CD4-positive, alpha-beta T cell treated with Interleukin-2 at 100 ng/mL for 4 hours (primary cell): ENCODE data around the gene IGSF10.

ENCODE experiments used
- DNase-seq: peaks from one replicate; pipeline ENCODE4 v3.0.0-alpha.2; 2020; ENCODE audit warnings: low spot score

Gene IGSF10

GRCh38 chr3:151462991-151463390 lies 2.1 kb upstream of the IGSF10 start:
- DNase-seq: no peak

GRCh38 chr3:151462278-151462780 lies 1.5 kb upstream of the IGSF10 start:
- no peak for DNase-seq

- DNase-seq: no peak
These were observed 633 bp downstream of the IGSF10 start for GRCh38 chr3:151460228-151460627.

- DNase-seq: no peak
These were observed 1.5 kb downstream of the IGSF10 start for GRCh38 chr3:151459358-151459757.

- no peak for DNase-seq
These were observed 4.8 kb downstream of the IGSF10 start for GRCh38 chr3:151456065-151456464.

- DNase-seq: no peak
These were observed 8.0 kb downstream of the IGSF10 start for GRCh38 chr3:151452841-151453240.

GRCh38 chr3:151452368-151452767 lies 8.5 kb downstream of the IGSF10 start:
- no peak for DNase-seq

- DNase-seq: no peak
These were observed 14.9 kb downstream of the IGSF10 start for GRCh38 chr3:151446002-151446340.

- no peak for DNase-seq
These were observed 15.4 kb downstream of the IGSF10 start for GRCh38 chr3:151445273-151446001.

GRCh38 chr3:151443583-151443982 lies 17.3 kb downstream of the IGSF10 start:
- no peak for DNase-seq

GRCh38 chr3:151440940-151441339 lies 19.9 kb downstream of the IGSF10 start:
- no peak for DNase-seq

GRCh38 chr3:151439652-151440125 lies 21.2 kb downstream of the IGSF10 start:
- DNase-seq: peak; percentile 41

GRCh38 chr3:151437906-151438305 lies 23.0 kb downstream of the IGSF10 start:
- DNase-seq: no peak

GRCh38 chr3:151436675-151437446 lies 24.0 kb downstream of the IGSF10 start:
- no peak for DNase-seq

- no peak for DNase-seq
These were observed 26.5 kb downstream of the IGSF10 start for GRCh38 chr3:151434151-151434890.

- no peak for DNase-seq
These were observed 28.1 kb downstream of the IGSF10 start for GRCh38 chr3:151432616-151433372.

- no peak for DNase-seq
These were observed 28.9 kb downstream of the IGSF10 start for GRCh38 chr3:151431940-151432339.

GRCh38 chr3:151430821-151431484 lies 29.9 kb downstream of the IGSF10 start:
- no peak for DNase-seq

- DNase-seq: no peak
These were observed 32.5 kb downstream of the IGSF10 start for GRCh38 chr3:151428386-151428785.

GRCh38 chr3:151426341-151426657 lies 34.6 kb downstream of the IGSF10 start:
- DNase-seq: no peak

- no peak for DNase-seq
These were observed 35.1 kb downstream of the IGSF10 start for GRCh38 chr3:151425627-151426340.
